HepG2 (cell line): ENCODE results near the gene KCNAB2. TPM values are rescaled to one million over a fixed set of nuclear protein-coding genes. Genes with fewer than 3 reads are reported as not detected.

Experiments
- ATAC-seq: fragments of 200-7000 bp; cut with Tn5 transposase; 3 replicates; pipeline ENCODE4 v1.9.1; 2020; ENCODE audit warnings: mild to moderate bottlenecking, moderate library complexity
- BruUV-seq: library from RNA; stranded (reverse); fragments of 400-500 nt; replicated peaks from 2 replicates; lab custom pipeline; 2021; lab: Mats Ljungman, UMichigan
- CTCF ChIA-PET: fragments of 300-600 bp; formaldehyde crosslinking; extraction: SDS; loops from one replicate; lab custom pipeline; 2021; ENCODE audit warnings: low total read pairs, inconsistent platforms, low intra/inter-chr PET ratio; lab: Yijun Ruan, JAX
- POLR2A ChIA-PET: fragments of 350-600 bp; sonication (Branson Sonifier 250); formaldehyde crosslinking; loops from one replicate; lab custom pipeline; 2020; ENCODE audit warnings: antibody characterized with exemption, inconsistent platforms; lab: Yijun Ruan, JAX
- DNase-seq: peaks from one replicate; pipeline ENCODE4 v3.0.0-alpha.2; 2015; ENCODE audit warnings: low spot score
- FAIRE-seq: peaks from 3 replicates; lab custom pipeline; 2011; peaks lifted over from hg19 to GRCh38; lab: Jason Lieb, UNC
- H2AFZ ChIP-seq: one replicate; pipeline ENCODE4 v1.6.1; 2011; ENCODE audit warnings: low read length, inconsistent platforms
- H3K27ac ChIP-seq: fragments of 300-600 bp; 3 replicates; pipeline ENCODE4 v1.8.0; 2011; ENCODE audit warnings: mixed run types, mild to moderate bottlenecking, mixed read lengths, low read length, inconsistent platforms; ENCODE audit not compliant: insufficient read depth; ENCODE audit errors: extremely low read length
- H3K27me3 ChIP-seq, 2 experiments: fragments of 200-600 bp in 1 of 2; 2 replicates in 1 of 2; 3 replicates in 1 of 2; pipeline versions ENCODE4 v1.6.0 to v1.8.0; 2011; ENCODE audit warnings: low read length in 2 of 2, mild to moderate bottlenecking in 2 of 2, moderate library complexity in 2 of 2, inconsistent platforms in 1 of 2; ENCODE audit not compliant: insufficient read depth in 2 of 2, control insufficient read depth in 1 of 2
- H3K36me3 ChIP-seq, 2 experiments: fragments of 200-600 bp in 1 of 2; replicated peaks in 1 of 2; 2 replicates in 1 of 2; 3 replicates in 1 of 2; pipeline versions ENCODE4 v1.5.1 to v1.8.0; 2011; ENCODE audit warnings: low read length in 2 of 2, inconsistent platforms in 1 of 2; ENCODE audit not compliant: insufficient read depth in 2 of 2, control insufficient read depth in 1 of 2
- H3K4me1 ChIP-seq: 2 replicates; pipeline ENCODE4 v1.5.1; 2012; ENCODE audit warnings: low read length, inconsistent platforms; ENCODE audit not compliant: insufficient read depth
- H3K4me2 ChIP-seq: 2 replicates; pipeline ENCODE4 v1.6.0; 2011; ENCODE audit warnings: low read depth, low read length, inconsistent platforms
- H3K4me3 ChIP-seq, 3 experiments: fragments of 200-600 bp in 1 of 3; sonication (generic), shearing (Covaris generic) in 1 of 3; replicated peaks in 1 of 3; 2 replicates each; pipeline ENCODE4 v1.5.1; 2011 to 2016; ENCODE audit warnings: low read length in 3 of 3, inconsistent platforms in 2 of 3, low read depth in 2 of 3, mild to moderate bottlenecking in 2 of 3, control low read depth in 1 of 3, mixed read lengths in 1 of 3; ENCODE audit not compliant: insufficient read depth in 1 of 3
- H3K79me2 ChIP-seq: one replicate; pipeline ENCODE4 v1.6.1; 2011; ENCODE audit warnings: low read length, inconsistent platforms; ENCODE audit not compliant: insufficient read depth
- H3K9ac ChIP-seq: 2 replicates; pipeline ENCODE4 v1.6.0; 2011; ENCODE audit warnings: mild to moderate bottlenecking, low read depth, low read length, inconsistent platforms; ENCODE audit not compliant: insufficient read depth
- H3K9me3 ChIP-seq: 2 replicates; pipeline ENCODE4 v1.5.1; 2012; ENCODE audit warnings: mild to moderate bottlenecking, low read length
- H4K20me1 ChIP-seq: 2 replicates; pipeline ENCODE4 v1.6.0; 2011; ENCODE audit warnings: inconsistent platforms, mild to moderate bottlenecking, low read length, moderate library complexity; ENCODE audit not compliant: insufficient read depth
- ATF7 ChIP-seq, 2 experiments: fragments of 450-650 bp in 1 of 2; sonication (generic) in 1 of 2; formaldehyde crosslinking in 1 of 2; IDR thresholded peaks; 2 replicates each; pipeline versions ENCODE4 v1.4.0 to v1.6.1; 2016 to 2020; ENCODE audit warnings: antibody characterized with exemption in 1 of 2, mild to moderate bottlenecking in 1 of 2, missing genetic modification reagents in 1 of 2
- CBX5 ChIP-seq: sonication (generic); formaldehyde crosslinking; IDR thresholded peaks from 2 replicates; pipeline ENCODE4 v1.4.0; 2020; ENCODE audit warnings: missing genetic modification reagents, borderline replicate concordance
- HOXA5 ChIP-seq: sonication (generic); formaldehyde crosslinking; IDR thresholded peaks from 2 replicates; pipeline ENCODE4 v1.4.0; 2020; ENCODE audit warnings: missing genetic modification reagents
- JUND ChIP-seq: sonication (generic); formaldehyde crosslinking; IDR thresholded peaks from 2 replicates; pipeline ENCODE4 v1.8.0; 2022; ENCODE audit warnings: mild to moderate bottlenecking, missing genetic modification reagents
- SETDB1 ChIP-seq: sonication (generic); formaldehyde crosslinking; IDR thresholded peaks from 2 replicates; pipeline ENCODE4 v1.5.1; 2020; ENCODE audit warnings: missing genetic modification reagents, mild to moderate bottlenecking, borderline replicate concordance
- STAT6 ChIP-seq: sonication (generic); formaldehyde crosslinking; IDR thresholded peaks from 2 replicates; pipeline ENCODE4 v1.4.0; 2020; ENCODE audit warnings: missing genetic modification reagents, mild to moderate bottlenecking, borderline replicate concordance
- SYNCRIP ChIP-seq: fragments of 200-400 bp; formaldehyde crosslinking; IDR thresholded peaks from 2 replicates; pipeline ENCODE4 v1.6.1; 2018; ENCODE audit warnings: mild to moderate bottlenecking, low read depth, low read length; ENCODE audit not compliant: insufficient read depth
- TEAD3 ChIP-seq: optimal IDR thresholded peaks from 2 replicates; pipeline ENCODE3; 2016; ENCODE audit warnings: borderline replicate concordance
- ZNF34 ChIP-seq: sonication (generic); formaldehyde crosslinking; IDR thresholded peaks from 2 replicates; pipeline ENCODE4 v1.4.0; 2020; ENCODE audit warnings: mild to moderate bottlenecking, missing genetic modification reagents, borderline replicate concordance
- ZNF512B ChIP-seq: sonication (generic); formaldehyde crosslinking; IDR thresholded peaks from 2 replicates; pipeline ENCODE4 v1.5.1; 2020; ENCODE audit warnings: missing genetic modification reagents, mild to moderate bottlenecking, borderline replicate concordance
- ZNF772 ChIP-seq: sonication (generic); formaldehyde crosslinking; IDR thresholded peaks from 2 replicates; pipeline ENCODE4 v1.5.0; 2020; ENCODE audit warnings: mild to moderate bottlenecking, missing genetic modification reagents
- ZNF879 ChIP-seq: sonication (generic); formaldehyde crosslinking; IDR thresholded peaks from 2 replicates; pipeline ENCODE4 v1.8.1; 2023; ENCODE audit warnings: missing genetic modification reagents
- WGBS: methylation state at CpG from one replicate; pipeline ENCODE4 v1.1.6; 2017; ENCODE audit warnings: low lambda C conversion rate; 5-methylcytosine and 5-hydroxymethylcytosine counted together
- in situ Hi-C: cut with HindIII; loops from 2 replicates; pipeline ENCODE4 v1.10.0; 2017; ENCODE audit warnings: low pct_unique_long_range_greater_than_20kb; ENCODE audit not compliant: extremely low pct_ligation_motif_present
- intact Hi-C: fragments of 100-400 bp; cut with micrococcal nuclease; formaldehyde crosslinking; loops from one replicate; pipeline ENCODE4 v1.10.0; 2022; ENCODE audit not compliant: unreplicated experiment
- polyA plus RNA-seq, 8 experiments: library from polyadenylated mRNA; depleted of rRNA in 3 of 8; stranded (reverse) in 7 of 8; unstranded in 1 of 8; fragments of >200 nt; fragmentation: Illumina TruSeq in 4 of 8; extraction: Trizol in 4 of 8; gene quantifications; 2 replicates each; pipeline versions ENCODE4 v1.2.1 to v1.2.3, GENCODE V29; 2011 to 2016; ENCODE audit warnings: low read depth in 4 of 8, missing spikeins in 1 of 8, mixed read lengths in 1 of 8; ENCODE audit not compliant: insufficient read depth in 1 of 8
- total RNA-seq, 5 experiments: library from RNA; depleted of rRNA; stranded (reverse); fragments of >200 nt; fragmentation: Illumina TruSeq; extraction: Trizol; gene quantifications; 2 replicates each; pipeline ENCODE4 v1.2.3, GENCODE V29; 2016; ENCODE audit warnings: low read depth in 1 of 5

The KCNAB2 gene
- total and polyA plus RNA-seq, 2 of the 13 experiments (the other 11 are each of a cell fraction or from before 2014, with no cell fraction given), result 6.2 to 8.8 TPM

- Histone ChIP-seq H3K36me3 (no peaks in the 10 kb centered on the region), H3K9me3 (no peaks in the 10 kb centered on the region), H3K27ac (no peak overlapping the region), H3K27me3 (no peaks in the 10 kb centered on the region), H2AFZ (no peak overlapping the region), H3K79me2 (no peaks in the 10 kb centered on the region), H3K9ac (no peak overlapping the region), H3K4me3 (no peak overlapping the region), H4K20me1 (peaks cover 11% of the 10 kb centered on the region; the same call in 1 of the 2 replicates), H3K4me2 (no peak overlapping the region), H3K4me1 (peaks cover 5% of the 10 kb centered on the region; the same call in 1 of the 2 replicates)
- intact Hi-C loops (no loop called here), in situ Hi-C loops (no loop called here)
- no TSS peak for BruUV-seq
- ChIA-PET CTCF (no interaction called here), POLR2A (no interaction called here)
- no peak for ATAC-seq
- TF ChIP-seq ATF7 (IDR thresholded peaks at IDR 0.05) (no peak), ATF7 (CRISPR knock-in tag; IDR thresholded peaks at IDR 0.05) (no peak), ZNF34 (CRISPR knock-in tag) (no peak), ZNF772 (CRISPR knock-in tag) (no peak), ZNF879 (CRISPR knock-in tag) (no peak)
- 89% methylated on average over 17 of the region's 23 CpGs for WGBS
- no peak for FAIRE-seq
- no peak for DNase-seq
Measured at GRCh38 chr1:6051423-6051822, 5.7 kb downstream of the KCNAB2 start.

- Histone ChIP-seq H3K9me3 (no peaks in the 10 kb centered on the region), H3K4me2 (no peak overlapping the region), H3K79me2 (no peaks in the 10 kb centered on the region), H3K9ac (no peak overlapping the region), H3K4me1 (peaks cover 12% of the 10 kb centered on the region), H3K27me3 (no peaks in the 10 kb centered on the region), H3K27ac (no peak overlapping the region), H4K20me1 (peaks cover 11% of the 10 kb centered on the region; the same call in 1 of the 2 replicates), H2AFZ (no peak overlapping the region), H3K36me3 (no peaks in the 10 kb centered on the region), H3K4me3 (no peak overlapping the region)
- intact Hi-C loops (loop anchor here (1.0 kb wide), 1 partner anchor 119 kb away; no protein-coding TSS in a partner anchor), in situ Hi-C loops (no loop called here)
- ATAC-seq (peak; percentile 71), FAIRE-seq (peak; percentile 81), DNase-seq (peak; percentile 43)
- no TSS peak for BruUV-seq
- ChIA-PET POLR2A (no interaction called here), CTCF (interaction anchor here (1.5 to 1.7 kb wide), 2 partner anchors 119 to 192 kb away, joined by 8 to 9 read pairs; partner anchors contain the start of gene HES3)
- 19% methylated on average over 16 of the region's 16 CpGs for WGBS
- TF ChIP-seq SETDB1 (no peak), CBX5 (CRISPR knock-in tag) (no peak), JUND (no peak), TEAD3 (CRISPR knock-in tag) (peak; percentile 38), SYNCRIP (no peak), HOXA5 (CRISPR knock-in tag) (peak; percentile 85; the same call in 1 of the 2 replicates), ZNF512B (CRISPR knock-in tag) (no peak), STAT6 (no peak)
Measured at GRCh38 chr1:6052543-6053205, 7.0 kb downstream of the KCNAB2 start.
